HG02973 (cell line): ENCODE data around the gene EPB41L5.
"Not testable (repeated sequence)": the region's sequence is repeated elsewhere in the genome, so short reads cannot be mapped to it uniquely, and the experiment has no call there.

Experiments
- ATAC-seq: cut with Tn5 transposase; IDR thresholded peaks from one replicate; pipeline ENCODE4 v1.9.1; 2021; ENCODE audit warnings: moderate library complexity; ENCODE audit not compliant: unreplicated experiment

Gene EPB41L5

GRCh38 chr2:120140866-120141265, 128.0 kb downstream of the EPB41L5 start:
- no peak for ATAC-seq

- no peak for ATAC-seq
Observed at GRCh38 chr2:120141300-120142069, 128.6 kb downstream of the EPB41L5 start.

GRCh38 chr2:120142528-120143219, 129.8 kb downstream of the EPB41L5 start:
- no peak for ATAC-seq

- no peak for ATAC-seq
Observed at GRCh38 chr2:120148229-120148628, 135.4 kb downstream of the EPB41L5 start.

GRCh38 chr2:120148669-120149068, 135.8 kb downstream of the EPB41L5 start:
- no peak for ATAC-seq

- no peak for ATAC-seq
Observed at GRCh38 chr2:120149406-120149805, 136.5 kb downstream of the EPB41L5 start.

GRCh38 chr2:120150040-120150482, 137.2 kb downstream of the EPB41L5 start:
- no peak for ATAC-seq

- ATAC-seq = no peak
Observed at GRCh38 chr2:120155308-120155707, 142.4 kb downstream of the EPB41L5 start.

GRCh38 chr2:120158658-120159057, 145.8 kb downstream of the EPB41L5 start:
- ATAC-seq = not testable (repeated sequence)

GRCh38 chr2:120161190-120161589, 148.3 kb downstream of the EPB41L5 start:
- no peak for ATAC-seq

GRCh38 chr2:120162716-120163115, 149.8 kb downstream of the EPB41L5 start:
- ATAC-seq = no peak

- ATAC-seq = no peak
Observed at GRCh38 chr2:120167272-120167671, 154.4 kb downstream of the EPB41L5 start.

- ATAC-seq = no peak
Observed at GRCh38 chr2:120169020-120169419, 156.1 kb downstream of the EPB41L5 start.

GRCh38 chr2:120174963-120175581, 162.2 kb downstream of the EPB41L5 start:
- no peak for ATAC-seq

GRCh38 chr2:120176526-120176925, 163.6 kb downstream of the EPB41L5 start:
- ATAC-seq = no peak

- peak; percentile 96 for ATAC-seq
Observed at GRCh38 chr2:120177001-120177621, 164.2 kb downstream of the EPB41L5 start.

- ATAC-seq = no peak
Observed at GRCh38 chr2:120177973-120178372, 165.1 kb downstream of the EPB41L5 start.

GRCh38 chr2:120179396-120179795, 166.5 kb downstream of the EPB41L5 start:
- ATAC-seq = no peak

GRCh38 chr2:120180066-120180465, 167.2 kb downstream of the EPB41L5 start:
- ATAC-seq = no peak

- no peak for ATAC-seq
Observed at GRCh38 chr2:120182019-120182560, 169.2 kb downstream of the EPB41L5 start.

GRCh38 chr2:120189189-120189588, 176.3 kb downstream of the EPB41L5 start:
- ATAC-seq = no peak
